ENCODE measurements around the gene COL9A1.

The COL9A1 gene

DNA sequence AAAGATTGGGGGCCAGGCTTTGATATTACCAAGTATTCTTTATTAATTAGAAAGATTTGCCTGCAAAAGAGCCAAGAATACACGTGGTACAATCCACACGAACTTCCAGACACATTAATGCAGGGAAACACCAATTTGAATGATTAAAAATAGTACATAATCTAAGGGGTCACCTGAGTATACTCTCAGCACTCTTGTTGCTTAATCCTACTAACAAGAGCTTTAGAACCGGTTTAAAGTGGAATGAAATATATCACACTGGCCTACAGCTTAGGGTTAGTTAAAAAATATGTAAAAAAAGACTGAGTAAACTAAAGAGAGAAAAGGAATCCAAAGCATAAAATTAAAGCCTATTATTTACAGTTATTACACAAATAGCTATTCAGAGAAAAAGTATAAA, 49.0 kb downstream of the COL9A1 start:
- TF ChIP-seq, protein P1, sequence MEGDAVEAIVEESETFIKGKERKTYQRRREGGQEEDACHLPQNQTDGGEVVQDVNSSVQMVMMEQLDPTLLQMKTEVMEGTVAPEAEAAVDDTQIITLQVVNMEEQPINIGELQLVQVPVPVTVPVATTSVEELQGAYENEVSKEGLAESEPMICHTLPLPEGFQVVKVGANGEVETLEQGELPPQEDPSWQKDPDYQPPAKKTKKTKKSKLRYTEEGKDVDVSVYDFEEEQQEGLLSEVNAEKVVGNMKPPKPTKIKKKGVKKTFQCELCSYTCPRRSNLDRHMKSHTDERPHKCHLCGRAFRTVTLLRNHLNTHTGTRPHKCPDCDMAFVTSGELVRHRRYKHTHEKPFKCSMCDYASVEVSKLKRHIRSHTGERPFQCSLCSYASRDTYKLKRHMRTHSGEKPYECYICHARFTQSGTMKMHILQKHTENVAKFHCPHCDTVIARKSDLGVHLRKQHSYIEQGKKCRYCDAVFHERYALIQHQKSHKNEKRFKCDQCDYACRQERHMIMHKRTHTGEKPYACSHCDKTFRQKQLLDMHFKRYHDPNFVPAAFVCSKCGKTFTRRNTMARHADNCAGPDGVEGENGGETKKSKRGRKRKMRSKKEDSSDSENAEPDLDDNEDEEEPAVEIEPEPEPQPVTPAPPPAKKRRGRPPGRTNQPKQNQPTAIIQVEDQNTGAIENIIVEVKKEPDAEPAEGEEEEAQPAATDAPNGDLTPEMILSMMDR (conservative IDR thresholded peaks at IDR 0.05), result no peak
- H3K27ac ChIP-seq, result no peak overlapping the region

DNA sequence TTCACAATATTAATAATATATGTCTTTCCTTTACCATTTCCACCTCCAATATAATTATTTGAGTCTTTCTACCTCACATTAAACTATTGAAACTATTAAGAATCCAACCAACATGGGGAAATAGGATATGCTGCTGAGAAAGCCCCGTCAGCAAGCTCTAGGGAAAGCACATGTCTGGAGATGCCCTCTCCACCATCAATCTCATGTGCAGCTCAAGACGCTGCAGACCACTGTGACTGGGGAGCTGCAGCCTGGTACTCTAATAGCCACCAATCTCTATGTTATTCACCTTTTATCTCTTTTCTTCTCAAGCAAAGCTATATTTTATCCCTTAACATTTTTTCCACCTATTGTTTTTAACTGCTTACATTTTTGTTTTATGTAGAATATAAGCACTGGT, 50.3 kb downstream of the COL9A1 start:
- TF ChIP-seq, protein P1 (conservative IDR thresholded peaks at IDR 0.05), result no peak
- no peak overlapping the region for H3K27ac ChIP-seq

DNA sequence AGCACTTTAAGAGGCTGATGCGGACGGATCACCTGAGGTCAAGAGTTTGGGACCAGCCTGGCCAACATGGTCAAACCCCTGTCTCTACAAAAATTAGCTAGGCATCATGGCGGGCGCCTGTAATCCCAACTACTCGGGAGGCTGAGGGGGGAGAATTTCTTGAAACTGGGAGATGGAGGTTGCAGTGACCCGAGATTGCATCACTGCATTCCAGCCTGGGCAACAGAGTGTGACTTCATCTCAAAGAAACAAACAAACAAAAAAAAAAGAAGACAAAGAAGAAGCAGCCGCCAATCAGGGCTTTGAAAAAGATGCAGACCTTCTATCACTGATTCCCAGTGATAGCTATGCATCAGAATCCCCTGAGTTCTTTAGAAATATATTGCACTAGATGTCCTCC, 56.8 kb downstream of the COL9A1 start:
- TF ChIP-seq, protein P1 (conservative IDR thresholded peaks at IDR 0.05), result no peak
- H3K27ac ChIP-seq, result no peak overlapping the region

GRCh38 chr6:70241991-70242420, 60.9 kb downstream of the COL9A1 start:
- H3K27ac ChIP-seq, result peak overlapping the region; percentile 52
- TF ChIP-seq, protein P1 (conservative IDR thresholded peaks at IDR 0.05), result no peak

DNA sequence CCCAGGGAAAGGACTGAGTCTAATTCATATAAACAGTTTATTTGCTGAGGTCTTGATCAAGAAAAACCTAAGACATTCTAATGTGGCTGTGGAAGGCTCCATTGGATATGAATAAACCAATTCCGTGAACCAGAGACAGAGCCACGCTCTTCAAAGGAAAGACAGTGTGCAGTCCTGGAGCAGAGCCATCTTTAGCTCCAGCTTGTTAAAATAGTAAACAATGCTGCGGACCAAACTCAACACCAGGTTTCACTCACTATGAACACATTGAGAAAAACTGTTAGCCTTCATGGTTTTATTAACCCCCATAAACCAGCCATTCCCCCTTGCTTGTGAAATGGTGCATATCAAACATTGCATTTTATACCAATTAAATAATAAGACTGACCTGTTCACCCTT, 61.9 kb downstream of the COL9A1 start:
- TF ChIP-seq, protein P1 (conservative IDR thresholded peaks at IDR 0.05), result no peak
- H3K27ac ChIP-seq, result peak overlapping the region; percentile 52

GRCh38 chr6:70236343-70236742, 66.5 kb downstream of the COL9A1 start:
- TF ChIP-seq, protein P1 (conservative IDR thresholded peaks at IDR 0.05), result no peak
- no peak overlapping the region; the same call in 1 of the 2 replicates for H3K27ac ChIP-seq

- no peak overlapping the region for H3K27ac ChIP-seq
- TF ChIP-seq, protein P1 (conservative IDR thresholded peaks at IDR 0.05), result no peak
Measured at GRCh38 chr6:70234561-70235236, 68.2 kb downstream of the COL9A1 start.
